Liver (tissue), 9 donors: ENCODE measurements around the gene PTP4A1. TPM values are rescaled to one million over a fixed set of nuclear protein-coding genes. Genes with fewer than 3 reads are reported as not detected.

Source experiments
- DNase-seq: peaks from one replicate; pipeline ENCODE4 v3.0.0-alpha.2; 2017; ENCODE audit warnings: low spot score
- H3K27ac ChIP-seq, 2 donors: one replicate each; pipeline ENCODE4 v1.7.0; 2013; ENCODE audit warnings: inconsistent platforms in 2 of 2, low read length in 2 of 2, control low read depth in 1 of 2, low read depth in 1 of 2, mild to moderate bottlenecking in 1 of 2
- H3K27me3 ChIP-seq, 4 donors: one replicate each; pipeline versions ENCODE4 v1.6.1 to v1.7.0; 2013; ENCODE audit warnings: low read length in 3 of 4, inconsistent platforms in 1 of 4, mild to moderate bottlenecking in 1 of 4, moderate library complexity in 1 of 4; ENCODE audit not compliant: control insufficient read depth in 4 of 4, insufficient read depth in 4 of 4
- H3K36me3 ChIP-seq, 4 donors: one replicate each; pipeline versions ENCODE4 v1.6.1 to v1.7.0; 2013; ENCODE audit warnings: low read length in 3 of 4, mild to moderate bottlenecking in 3 of 4, low read depth in 1 of 4, moderate library complexity in 1 of 4; ENCODE audit not compliant: control insufficient read depth in 4 of 4, insufficient read depth in 3 of 4
- H3K4me1 ChIP-seq, 4 donors: one replicate each; pipeline versions ENCODE4 v1.6.1 to v1.7.0; 2013; ENCODE audit warnings: low read length in 3 of 4, mild to moderate bottlenecking in 3 of 4, moderate library complexity in 1 of 4; ENCODE audit not compliant: control insufficient read depth in 4 of 4, insufficient read depth in 4 of 4
- H3K4me3 ChIP-seq, 3 donors: one replicate each; pipeline versions ENCODE4 v1.6.1 to v1.7.0; 2013; ENCODE audit warnings: low read length in 3 of 3, control low read depth in 1 of 3, low read depth in 1 of 3, mild to moderate bottlenecking in 1 of 3
- H3K9ac ChIP-seq, 2 donors: one replicate each; pipeline ENCODE4 v1.7.0; 2013; ENCODE audit warnings: low read length in 2 of 2, mild to moderate bottlenecking in 2 of 2, moderate library complexity in 2 of 2, control low read depth in 1 of 2, low read depth in 1 of 2
- H3K9me3 ChIP-seq, 4 donors: one replicate each; pipeline versions ENCODE4 v1.6.1 to v1.7.0; 2013; ENCODE audit warnings: low read length in 3 of 4; ENCODE audit not compliant: control insufficient read depth in 4 of 4
- EGR1 ChIP-seq, 2 donors: IDR thresholded peaks; 2 replicates each; pipeline ENCODE4 v1.6.1; 2016 to 2018; ENCODE audit warnings: antibody characterized with exemption in 2 of 2, low read depth in 2 of 2
- FOXA1 ChIP-seq: IDR thresholded peaks from 2 replicates; pipeline ENCODE4 v1.6.1; 2016; ENCODE audit warnings: antibody characterized with exemption
- FOXA2 ChIP-seq: IDR thresholded peaks from 2 replicates; pipeline ENCODE4 v1.6.1; 2016; ENCODE audit warnings: antibody characterized with exemption
- GABPA ChIP-seq, 2 donors: IDR thresholded peaks in 1 of 2; conservative IDR thresholded peaks in 1 of 2; 2 replicates each; pipeline ENCODE4 v1.6.1; 2016; ENCODE audit warnings: antibody characterized with exemption in 2 of 2, mild to moderate bottlenecking in 1 of 2, moderate library complexity in 1 of 2
- HNF4A ChIP-seq, 2 donors: conservative IDR thresholded peaks; 2 replicates each; pipeline ENCODE4 v1.6.1; 2016; ENCODE audit warnings: antibody characterized with exemption in 2 of 2, mild to moderate bottlenecking in 2 of 2
- HNF4G ChIP-seq: IDR thresholded peaks from 2 replicates; pipeline ENCODE4 v1.6.1; 2016; ENCODE audit warnings: antibody characterized with exemption
- JUND ChIP-seq, 2 donors: IDR thresholded peaks; 2 replicates each; pipeline ENCODE4 v1.6.1; 2016; ENCODE audit warnings: antibody characterized with exemption in 2 of 2
- NR2F2 ChIP-seq: IDR thresholded peaks from 2 replicates; pipeline ENCODE4 v1.6.1; 2016; ENCODE audit warnings: antibody characterized with exemption
- RAD21 ChIP-seq, 2 donors: IDR thresholded peaks; 2 replicates each; pipeline ENCODE4 v1.6.1; 2016; ENCODE audit warnings: antibody characterized with exemption in 2 of 2, mild to moderate bottlenecking in 2 of 2
- REST ChIP-seq: IDR thresholded peaks from 2 replicates; pipeline ENCODE4 v1.6.1; 2016; ENCODE audit warnings: antibody characterized with exemption, mild to moderate bottlenecking
- RXRA ChIP-seq, 2 donors: IDR thresholded peaks; 2 replicates each; pipeline ENCODE4 v1.6.1; 2017 to 2018; ENCODE audit warnings: antibody characterized with exemption in 2 of 2, mild to moderate bottlenecking in 1 of 2
- SP1 ChIP-seq: IDR thresholded peaks from 2 replicates; pipeline ENCODE4 v1.6.1; 2018; ENCODE audit warnings: antibody characterized with exemption, mild to moderate bottlenecking
- TAF1 ChIP-seq: conservative IDR thresholded peaks from 2 replicates; pipeline ENCODE4 v1.6.1; 2016; ENCODE audit warnings: antibody characterized with exemption, mild to moderate bottlenecking
- YY1 ChIP-seq: IDR thresholded peaks from 2 replicates; pipeline ENCODE4 v1.6.1; 2016; ENCODE audit warnings: antibody characterized with exemption, mild to moderate bottlenecking
- WGBS: extraction: QIAGEN DNeasy Blood & Tissue Kit; methylation state at CpG from one replicate; pipeline ENCODE4 v1.1.7; 2013; 5-methylcytosine and 5-hydroxymethylcytosine counted together
- polyA plus RNA-seq, 2 donors: library from polyadenylated mRNA; stranded (reverse) in 1 of 2; unstranded in 1 of 2; fragments of 200-250 nt in 1 of 2; fragments of >200 nt in 1 of 2; fragmentation: Nextera tagmentation in 1 of 2; extraction: Ambion mirVana in 1 of 2; gene quantifications; one replicate each; pipeline versions ENCODE4 v1.2.1 to v1.2.3, GENCODE V29; 2013 to 2015
- total RNA-seq, 2 donors: library from RNA; depleted of rRNA; stranded (reverse); fragments of >200 nt; gene quantifications; one replicate each; pipeline ENCODE4 v1.2.3, GENCODE V29; 2014
- TF ChIP-seq, protein P1 (sequence below): IDR thresholded peaks from 2 replicates; pipeline ENCODE4 v1.6.1; 2016; ENCODE audit warnings: antibody characterized with exemption
- TF ChIP-seq, protein P2 (sequence below): fragments of 150-350 bp; IDR thresholded peaks from 2 replicates; pipeline ENCODE4 v1.5.1; 2017; ENCODE audit warnings: improper control_type of control experiment, low read depth, low read length; ENCODE audit not compliant: missing input control
- donor health status: healthy.
- donor health status: healthy.
- donor health status: healthy.
- donor health status: healthy.
- donor health status: healthy.

The PTP4A1 gene
- total and polyA plus RNA-seq, 4 donors: 34.3 to 237 (median 152) TPM

- no peaks in the 10 kb centered on the region for H3K4me1 ChIP-seq
- no peak overlapping the region for H3K4me3 ChIP-seq
- no peak overlapping the region for H3K27ac ChIP-seq
- H3K9ac ChIP-seq: no peak overlapping the region
- 88% methylated on average over 1 of the region's 1 CpG for WGBS
- no peaks in the 10 kb centered on the region for H3K27me3 ChIP-seq
- DNase-seq: no peak
- H3K9me3 ChIP-seq: no peaks in the 10 kb centered on the region
- no peaks in the 10 kb centered on the region for H3K36me3 ChIP-seq
- TF ChIP-seq, protein P1, sequence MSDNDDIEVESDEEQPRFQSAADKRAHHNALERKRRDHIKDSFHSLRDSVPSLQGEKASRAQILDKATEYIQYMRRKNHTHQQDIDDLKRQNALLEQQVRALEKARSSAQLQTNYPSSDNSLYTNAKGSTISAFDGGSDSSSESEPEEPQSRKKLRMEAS: no peak
- no peak for TF ChIP-seq FOXA1
- TF ChIP-seq HNF4A (conservative IDR thresholded peaks at IDR 0.05): no peak
- no peak for TF ChIP-seq SP1
- no peak for TF ChIP-seq JUND (IDR thresholded peaks at IDR 0.05)
- TF ChIP-seq RAD21 (IDR thresholded peaks at IDR 0.05): no peak
- TF ChIP-seq, protein P2, sequence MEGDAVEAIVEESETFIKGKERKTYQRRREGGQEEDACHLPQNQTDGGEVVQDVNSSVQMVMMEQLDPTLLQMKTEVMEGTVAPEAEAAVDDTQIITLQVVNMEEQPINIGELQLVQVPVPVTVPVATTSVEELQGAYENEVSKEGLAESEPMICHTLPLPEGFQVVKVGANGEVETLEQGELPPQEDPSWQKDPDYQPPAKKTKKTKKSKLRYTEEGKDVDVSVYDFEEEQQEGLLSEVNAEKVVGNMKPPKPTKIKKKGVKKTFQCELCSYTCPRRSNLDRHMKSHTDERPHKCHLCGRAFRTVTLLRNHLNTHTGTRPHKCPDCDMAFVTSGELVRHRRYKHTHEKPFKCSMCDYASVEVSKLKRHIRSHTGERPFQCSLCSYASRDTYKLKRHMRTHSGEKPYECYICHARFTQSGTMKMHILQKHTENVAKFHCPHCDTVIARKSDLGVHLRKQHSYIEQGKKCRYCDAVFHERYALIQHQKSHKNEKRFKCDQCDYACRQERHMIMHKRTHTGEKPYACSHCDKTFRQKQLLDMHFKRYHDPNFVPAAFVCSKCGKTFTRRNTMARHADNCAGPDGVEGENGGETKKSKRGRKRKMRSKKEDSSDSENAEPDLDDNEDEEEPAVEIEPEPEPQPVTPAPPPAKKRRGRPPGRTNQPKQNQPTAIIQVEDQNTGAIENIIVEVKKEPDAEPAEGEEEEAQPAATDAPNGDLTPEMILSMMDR: no peak
- no peak for TF ChIP-seq TAF1
- TF ChIP-seq EGR1 (IDR thresholded peaks at IDR 0.05; ENCODE audit: low read depth in 2 of 2): no peak
- TF ChIP-seq YY1: no peak
- TF ChIP-seq FOXA2: no peak
- no peak for TF ChIP-seq GABPA (IDR thresholded peaks at IDR 0.05 in 1 of 2, conservative IDR thresholded peaks at IDR 0.05 in 1 of 2)
- no peak for TF ChIP-seq REST
Measured at GRCh38 chr6:63610944-63611343, 38.7 kb downstream of the PTP4A1 start.

- Histone ChIP-seq H3K36me3 (no peaks in the 10 kb centered on the region), H3K9me3 (no peaks in the 10 kb centered on the region), H3K27me3 (no peaks in the 10 kb centered on the region), H3K9ac (no peak overlapping the region), H3K4me3 (no peak overlapping the region), H3K4me1 (no peaks in the 10 kb centered on the region), H3K27ac (no peak overlapping the region)
- TF ChIP-seq NR2F2 (no peak), HNF4A (conservative IDR thresholded peaks at IDR 0.05) (no peak), GABPA (IDR thresholded peaks at IDR 0.05 in 1 of 2, conservative IDR thresholded peaks at IDR 0.05 in 1 of 2) (no peak), TAF1 (no peak), FOXA1 (no peak), YY1 (no peak), SP1 (no peak), JUND (IDR thresholded peaks at IDR 0.05) (no peak), REST (no peak), HNF4G (no peak), EGR1 (IDR thresholded peaks at IDR 0.05; ENCODE audit: low read depth in 2 of 2) (no peak), RXRA (IDR thresholded peaks at IDR 0.05) (no peak)
- TF ChIP-seq, protein P2: no peak
- DNase-seq: no peak
- 99% methylated on average over 1 of the region's 1 CpG for WGBS
Measured at GRCh38 chr6:63611560-63611959, 39.3 kb downstream of the PTP4A1 start.
